H9 (cell line): ENCODE measurements around the gene ANKS3. TPM values are rescaled to one million over a fixed set of nuclear protein-coding genes. Genes with fewer than 3 reads are reported as not detected.

Experiments
- DNase-seq: peaks from one replicate; pipeline ENCODE4 v3.0.0-alpha.2; 2017
- H2AFZ ChIP-seq: one replicate; pipeline ENCODE4 v1.6.1; 2013; ENCODE audit warnings: mild to moderate bottlenecking, low read length, control low read depth, moderate library complexity
- H2AK5ac ChIP-seq: 2 replicates; pipeline ENCODE4 v1.6.1; 2013; ENCODE audit warnings: low read length, control low read depth, mixed read lengths; ENCODE audit not compliant: insufficient read length
- H2BK120ac ChIP-seq: one replicate; pipeline ENCODE4 v1.6.1; 2013; ENCODE audit warnings: low read depth, mild to moderate bottlenecking, low read length, control low read depth, inconsistent platforms; ENCODE audit not compliant: poor library complexity, severe bottlenecking
- H2BK12ac ChIP-seq: 2 replicates; pipeline ENCODE4 v1.6.1; 2013; ENCODE audit warnings: low read length, control low read depth, mixed read lengths, low read depth; ENCODE audit not compliant: insufficient read length
- H2BK15ac ChIP-seq: 2 replicates; pipeline ENCODE4 v1.6.1; 2013; ENCODE audit warnings: low read depth, low read length, control low read depth
- H2BK20ac ChIP-seq: one replicate; pipeline ENCODE4 v1.6.1; 2013; ENCODE audit warnings: low read depth, mild to moderate bottlenecking, low read length, control low read depth, inconsistent platforms; ENCODE audit not compliant: poor library complexity, severe bottlenecking
- H2BK5ac ChIP-seq: 2 replicates; pipeline ENCODE4 v1.6.1; 2013; ENCODE audit warnings: low read length, control low read depth, mixed read lengths; ENCODE audit not compliant: insufficient read length
- H3K14ac ChIP-seq: 2 replicates; pipeline ENCODE4 v1.6.1; 2013; ENCODE audit warnings: low read length, control low read depth; ENCODE audit not compliant: insufficient read depth
- H3K18ac ChIP-seq: 2 replicates; pipeline ENCODE4 v1.6.1; 2013; ENCODE audit warnings: low read depth, mild to moderate bottlenecking, mixed read lengths, low read length, control low read depth; ENCODE audit not compliant: insufficient read length
- H3K23ac ChIP-seq: 2 replicates; pipeline ENCODE4 v1.6.1; 2013; ENCODE audit warnings: low read length, control low read depth, mixed read lengths, low read depth; ENCODE audit not compliant: insufficient read length
- H3K23me2 ChIP-seq: 2 replicates; pipeline ENCODE4 v1.6.1; 2013; ENCODE audit warnings: low read depth, mild to moderate bottlenecking, mixed read lengths, low read length, control low read depth; ENCODE audit not compliant: insufficient read length, poor library complexity, severe bottlenecking
- H3K27ac ChIP-seq: 2 replicates; pipeline ENCODE4 v1.5.1; 2013; ENCODE audit warnings: low read length, control low read depth, mixed read lengths, low read depth; ENCODE audit not compliant: insufficient read length
- H3K27me3 ChIP-seq: 2 replicates; pipeline ENCODE4 v1.6.1; 2013; ENCODE audit warnings: low read length, control low read depth, inconsistent platforms; ENCODE audit not compliant: insufficient read depth
- H3K4ac ChIP-seq: 2 replicates; pipeline ENCODE4 v1.6.1; 2013; ENCODE audit warnings: low read depth, mild to moderate bottlenecking, control low read depth, inconsistent platforms, low read length, moderate library complexity
- H3K4me1 ChIP-seq: 2 replicates; pipeline ENCODE4 v1.6.1; 2013; ENCODE audit warnings: low read length, control low read depth, inconsistent platforms; ENCODE audit not compliant: insufficient read depth
- H3K4me2 ChIP-seq: 2 replicates; pipeline ENCODE4 v1.6.1; 2013; ENCODE audit warnings: low read length, control low read depth, mixed read lengths; ENCODE audit not compliant: insufficient read length, insufficient read depth
- H3K56ac ChIP-seq: 2 replicates; pipeline ENCODE4 v1.6.1; 2013; ENCODE audit warnings: low read depth, mild to moderate bottlenecking, mixed read lengths, low read length, control low read depth; ENCODE audit not compliant: insufficient read length
- H3K79me1 ChIP-seq: 2 replicates; pipeline ENCODE4 v1.6.1; 2013; ENCODE audit warnings: low read depth, mild to moderate bottlenecking, moderate library complexity, low read length, control low read depth, inconsistent platforms; ENCODE audit not compliant: insufficient read depth, poor library complexity, severe bottlenecking
- H3K79me2 ChIP-seq: 2 replicates; pipeline ENCODE4 v1.6.1; 2013; ENCODE audit warnings: low read length, control low read depth, inconsistent platforms; ENCODE audit not compliant: insufficient read depth
- H3K9ac ChIP-seq: 2 replicates; pipeline ENCODE4 v1.6.1; 2013; ENCODE audit warnings: low read length, control low read depth, mixed read lengths; ENCODE audit not compliant: insufficient read length; ENCODE audit errors: extremely low read depth
- H3K9me3 ChIP-seq: one replicate; pipeline ENCODE4 v1.6.1; 2013; ENCODE audit warnings: low read depth, low read length, inconsistent platforms; ENCODE audit not compliant: control insufficient read depth
- H3T11ph ChIP-seq: one replicate; pipeline ENCODE4 v1.6.1; 2013; ENCODE audit warnings: mild to moderate bottlenecking, low read length, control low read depth, inconsistent platforms
- H4K20me1 ChIP-seq: one replicate; pipeline ENCODE4 v1.6.1; 2013; ENCODE audit not compliant: control insufficient read depth, insufficient read length, insufficient read depth
- H4K5ac ChIP-seq: 2 replicates; pipeline ENCODE4 v1.6.1; 2013; ENCODE audit warnings: low read depth, mild to moderate bottlenecking, mixed read lengths, low read length, control low read depth; ENCODE audit not compliant: insufficient read length
- H4K8ac ChIP-seq: replicated peaks from 2 replicates; pipeline ENCODE4 v1.6.1; 2013; ENCODE audit warnings: low read length, control low read depth, mixed read lengths, low read depth; ENCODE audit not compliant: insufficient read length
- H4K91ac ChIP-seq: 2 replicates; pipeline ENCODE4 v1.6.1; 2013; ENCODE audit warnings: low read depth, mild to moderate bottlenecking, moderate library complexity, mixed read lengths, low read length, control low read depth; ENCODE audit not compliant: insufficient read length
- H3K27ac Mint-ChIP-seq, 3 experiments: 2 replicates in 2 of 3; 3 replicates in 1 of 3; pipeline ENCODE4 v1.8.0; 2020 to 2021; ENCODE audit warnings: mixed read lengths in 3 of 3, mild to moderate bottlenecking in 1 of 3, moderate library complexity in 1 of 3
- H3K27me3 Mint-ChIP-seq: 2 replicates; pipeline ENCODE4 v1.8.0; 2021; ENCODE audit warnings: low read depth, mild to moderate bottlenecking, moderate library complexity, mixed read lengths
- H3K36me3 Mint-ChIP-seq, 3 experiments: 2 replicates in 2 of 3; 3 replicates in 1 of 3; pipeline ENCODE4 v1.8.0; 2020 to 2021; ENCODE audit warnings: low read depth in 3 of 3, mixed read lengths in 3 of 3; ENCODE audit not compliant: insufficient read depth in 1 of 3
- H3K4me1 Mint-ChIP-seq, 2 experiments: 2 replicates each; pipeline ENCODE4 v1.8.0; 2020; ENCODE audit warnings: mixed read lengths in 2 of 2
- H3K4me3 Mint-ChIP-seq, 2 experiments: 2 replicates in 1 of 2; 3 replicates in 1 of 2; pipeline ENCODE4 v1.8.0; 2020 to 2021; ENCODE audit warnings: mild to moderate bottlenecking in 2 of 2, mixed read lengths in 2 of 2, moderate library complexity in 1 of 2
- H3K9me3 Mint-ChIP-seq, 2 experiments: 2 replicates in 1 of 2; 3 replicates in 1 of 2; pipeline ENCODE4 v1.8.0; 2020; ENCODE audit warnings: mild to moderate bottlenecking in 2 of 2, mixed read lengths in 2 of 2, moderate library complexity in 1 of 2
- CTCF ChIP-seq: fragments of 200-600 bp; sonication (generic); conservative IDR thresholded peaks from 3 replicates; pipeline ENCODE4 v1.8.0; 2021; ENCODE audit warnings: antibody characterized with exemption, mild to moderate bottlenecking
- WGBS: extraction: QIAGEN DNeasy Blood & Tissue Kit; methylation state at CpG from one replicate; pipeline ENCODE4 v1.1.7; 2013; ENCODE audit warnings: missing lambda C conversion rate, low lambda C conversion rate, mixed read lengths; ENCODE audit not compliant: insufficient read length; ENCODE audit errors: extremely low coverage; 5-methylcytosine and 5-hydroxymethylcytosine counted together
- total RNA-seq: library from RNA; stranded (reverse); gene quantifications from 2 replicates; pipeline ENCODE4 v1.2.1, GENCODE V29; 2021

ANKS3 gene
- total RNA-seq, 1 experiment from 2014 or later, result 32.0 TPM

GRCh38 chr16:4679156-4679849 lies 54.8 kb downstream of the ANKS3 start:
- no peaks in the 10 kb centered on the region for H3K27me3 ChIP-seq
- WGBS, result no CpG with 5 or more reads among the region's 20 CpGs
- no peak for DNase-seq
- H3K18ac ChIP-seq, result no peak overlapping the region
- H3K23me2 ChIP-seq, result no peaks in the 10 kb centered on the region
- H3K4ac ChIP-seq, result no peak overlapping the region
- H3K56ac ChIP-seq, result no peak overlapping the region
- no peak overlapping the region for H2BK120ac ChIP-seq
- no peaks in the 10 kb centered on the region for H3K79me2 ChIP-seq
- H2AFZ ChIP-seq, result no peak overlapping the region
- H3K79me1 ChIP-seq, result no peaks in the 10 kb centered on the region
- H3K27ac ChIP-seq, result no peak overlapping the region
- Mint-ChIP-seq H3K9me3 (no peaks in the 10 kb centered on the region), H3K27ac (no peak overlapping the region), H3K27me3 (no peaks in the 10 kb centered on the region), H3K4me3 (no peak overlapping the region), H3K36me3 (peaks cover 2 to 26% (median 4%) of the 10 kb centered on the region in 3 experiments; a peak in 5 of 7 replicates), H3K4me1 (peaks cover 2 to 8% of the 10 kb centered on the region in 2 experiments; a peak in 3 of 4 replicates)
- H4K20me1 ChIP-seq, result no peaks in the 10 kb centered on the region
- H2BK5ac ChIP-seq, result no peak overlapping the region
- H2BK15ac ChIP-seq, result no peak overlapping the region
- no peak overlapping the region for H3K14ac ChIP-seq
- no peak overlapping the region for H4K8ac ChIP-seq
- H3K4me1 ChIP-seq, result no peaks in the 10 kb centered on the region; the same call in 1 of the 2 replicates
- H4K91ac ChIP-seq, result no peak overlapping the region
- no peak for TF ChIP-seq CTCF
- H2AK5ac ChIP-seq, result no peak overlapping the region
- no peak overlapping the region for H3K9ac ChIP-seq
- H3K4me2 ChIP-seq, result no peak overlapping the region
- H2BK12ac ChIP-seq, result no peak overlapping the region
- no peaks in the 10 kb centered on the region for H3K9me3 ChIP-seq
- no peak overlapping the region for H4K5ac ChIP-seq
- H2BK20ac ChIP-seq, result no peak overlapping the region
- H3T11ph ChIP-seq, result no peak overlapping the region
- H3K23ac ChIP-seq, result no peak overlapping the region
